ENCODE results near the gene ARHGAP18. TPM values are rescaled to one million over a fixed set of nuclear protein-coding genes. Genes with fewer than 3 reads are reported as not detected.

Gene ARHGAP18
- total and polyA plus RNA-seq, 2 of the 13 experiments (the other 11 are each of a cell fraction or from before 2014, with no cell fraction given) = 58.2 to 115 TPM

DNA sequence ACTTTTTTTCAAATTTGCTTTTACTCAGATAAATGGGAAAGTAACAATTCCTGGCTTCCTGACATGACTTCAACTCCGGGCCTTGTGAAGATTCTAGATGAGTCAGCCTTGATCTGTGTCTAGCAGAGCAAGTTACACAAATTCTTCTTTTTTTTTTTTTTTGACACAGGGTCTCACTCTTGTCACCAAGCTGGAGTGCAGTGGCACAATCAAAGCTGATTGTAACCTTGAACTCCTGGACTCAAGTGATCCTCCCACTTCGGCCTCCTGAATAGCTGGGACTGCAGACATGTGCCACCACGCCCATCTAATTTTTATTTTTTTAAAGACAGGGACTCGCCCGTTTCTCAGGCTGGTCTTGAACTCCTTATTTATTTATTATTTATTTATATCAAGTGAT is 7.3 kb upstream of the ARHGAP18 start (continued):
- TF ChIP-seq ZNF597 (CRISPR knock-in tag; IDR thresholded peaks at IDR 0.05) (no peak), MTA1 (CRISPR knock-in tag; IDR thresholded peaks at IDR 0.05; ENCODE audit: borderline replicate concordance) (peak; percentile 36; the same call in 1 of the 2 replicates), POGZ (CRISPR knock-in tag; IDR thresholded peaks at IDR 0.05) (peak; percentile 97), ZNF337 (CRISPR knock-in tag; IDR thresholded peaks at IDR 0.05; ENCODE audit: borderline replicate concordance, low read depth) (peak; percentile 70; the same call in 1 of the 2 replicates), ZNF800 (CRISPR knock-in tag; IDR thresholded peaks at IDR 0.05) (peak; percentile 68), ERF (CRISPR knock-in tag; IDR thresholded peaks at IDR 0.05) (peak; percentile 80), TCF7 (IDR thresholded peaks at IDR 0.05; ENCODE audit: low read depth) (peak; percentile 86), XRCC5 (optimal IDR thresholded peaks at IDR 0.05; ENCODE audit: low read length) (peak; percentile 57), GATA4 (IDR thresholded peaks at IDR 0.05; ENCODE audit: borderline replicate concordance, low read depth) (peak; percentile 32; the same call in 1 of the 2 replicates), HNF4A (CRISPR knock-in tag; IDR thresholded peaks at IDR 0.05) (peak; percentile 95), MIER2 (CRISPR knock-in tag; IDR thresholded peaks at IDR 0.05) (peak; percentile 55; the same call in 1 of the 2 replicates), KDM2A (CRISPR knock-in tag; IDR thresholded peaks at IDR 0.05; ENCODE audit: borderline replicate concordance, low read depth) (0 out of 2 replicates have a peak, but pooled peaks have one; percentile 29), SOX13 (IDR thresholded peaks at IDR 0.05) (peak; percentile 65; the same call in 1 of the 2 replicates), SOX13 (CRISPR knock-in tag; conservative IDR thresholded peaks at IDR 0.05 in 1 of 2, IDR thresholded peaks at IDR 0.05 in 1 of 2) (peak in 1 of 2 experiments; percentile 90; a peak in 2 of 4 replicates), TBX3 (IDR thresholded peaks at IDR 0.05; ENCODE audit: borderline replicate concordance) (peak; percentile 71), KLF16 (CRISPR knock-in tag; IDR thresholded peaks at IDR 0.05) (peak in 1 of 2 experiments; percentile 89; a peak in 1 of 4 replicates), ZNF451 (CRISPR knock-in tag; IDR thresholded peaks at IDR 0.05) (no peak), IRX3 (CRISPR knock-in tag; IDR thresholded peaks at IDR 0.05; ENCODE audit: borderline replicate concordance, low read depth) (no peak)
- TF ChIP-seq, protein P1, sequence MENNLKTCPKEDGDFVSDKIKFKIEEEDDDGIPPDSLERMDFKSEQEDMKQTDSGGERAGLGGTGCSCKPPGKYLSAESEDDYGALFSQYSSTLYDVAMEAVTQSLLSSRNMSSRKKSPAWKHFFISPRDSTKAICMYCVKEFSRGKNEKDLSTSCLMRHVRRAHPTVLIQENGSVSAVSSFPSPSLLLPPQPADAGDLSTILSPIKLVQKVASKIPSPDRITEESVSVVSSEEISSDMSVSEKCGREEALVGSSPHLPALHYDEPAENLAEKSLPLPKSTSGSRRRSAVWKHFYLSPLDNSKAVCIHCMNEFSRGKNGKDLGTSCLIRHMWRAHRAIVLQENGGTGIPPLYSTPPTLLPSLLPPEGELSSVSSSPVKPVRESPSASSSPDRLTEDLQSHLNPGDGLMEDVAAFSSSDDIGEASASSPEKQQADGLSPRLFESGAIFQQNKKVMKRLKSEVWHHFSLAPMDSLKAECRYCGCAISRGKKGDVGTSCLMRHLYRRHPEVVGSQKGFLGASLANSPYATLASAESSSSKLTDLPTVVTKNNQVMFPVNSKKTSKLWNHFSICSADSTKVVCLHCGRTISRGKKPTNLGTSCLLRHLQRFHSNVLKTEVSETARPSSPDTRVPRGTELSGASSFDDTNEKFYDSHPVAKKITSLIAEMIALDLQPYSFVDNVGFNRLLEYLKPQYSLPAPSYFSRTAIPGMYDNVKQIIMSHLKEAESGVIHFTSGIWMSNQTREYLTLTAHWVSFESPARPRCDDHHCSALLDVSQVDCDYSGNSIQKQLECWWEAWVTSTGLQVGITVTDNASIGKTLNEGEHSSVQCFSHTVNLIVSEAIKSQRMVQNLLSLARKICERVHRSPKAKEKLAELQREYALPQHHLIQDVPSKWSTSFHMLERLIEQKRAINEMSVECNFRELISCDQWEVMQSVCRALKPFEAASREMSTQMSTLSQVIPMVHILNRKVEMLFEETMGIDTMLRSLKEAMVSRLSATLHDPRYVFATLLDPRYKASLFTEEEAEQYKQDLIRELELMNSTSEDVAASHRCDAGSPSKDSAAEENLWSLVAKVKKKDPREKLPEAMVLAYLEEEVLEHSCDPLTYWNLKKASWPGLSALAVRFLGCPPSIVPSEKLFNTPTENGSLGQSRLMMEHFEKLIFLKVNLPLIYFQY (CRISPR knock-in tag; IDR thresholded peaks at IDR 0.05; ENCODE audit: borderline replicate concordance) = 0 out of 2 replicates have a peak, but pooled peaks have one; percentile 29
- TF ChIP-seq, protein P2, sequence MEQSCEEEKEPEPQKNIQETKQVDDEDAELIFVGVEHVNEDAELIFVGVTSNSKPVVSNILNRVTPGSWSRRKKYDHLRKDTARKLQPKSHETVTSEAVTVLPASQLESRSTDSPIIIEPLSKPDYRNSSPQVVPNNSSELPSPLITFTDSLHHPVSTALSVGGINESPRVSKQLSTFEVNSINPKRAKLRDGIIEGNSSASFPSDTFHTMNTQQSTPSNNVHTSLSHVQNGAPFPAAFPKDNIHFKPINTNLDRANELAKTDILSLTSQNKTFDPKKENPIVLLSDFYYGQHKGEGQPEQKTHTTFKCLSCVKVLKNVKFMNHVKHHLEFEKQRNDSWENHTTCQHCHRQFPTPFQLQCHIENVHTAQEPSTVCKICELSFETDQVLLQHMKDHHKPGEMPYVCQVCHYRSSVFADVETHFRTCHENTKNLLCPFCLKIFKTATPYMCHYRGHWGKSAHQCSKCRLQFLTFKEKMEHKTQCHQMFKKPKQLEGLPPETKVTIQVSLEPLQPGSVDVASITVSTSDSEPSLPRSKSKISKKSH (CRISPR knock-in tag; IDR thresholded peaks at IDR 0.05; ENCODE audit: borderline replicate concordance) = no peak
- TF ChIP-seq, protein P3, sequence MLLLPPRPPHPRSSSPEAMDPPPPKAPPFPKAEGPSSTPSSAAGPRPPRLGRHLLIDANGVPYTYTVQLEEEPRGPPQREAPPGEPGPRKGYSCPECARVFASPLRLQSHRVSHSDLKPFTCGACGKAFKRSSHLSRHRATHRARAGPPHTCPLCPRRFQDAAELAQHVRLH (CRISPR knock-in tag; IDR thresholded peaks at IDR 0.05; ENCODE audit: borderline replicate concordance, low read depth) = peak; percentile 71; the same call in 1 of the 2 replicates
